SH-SY5Y (cell line): Measurements from ENCODE around the gene DEUP1.

Source experiments
- GATA2 ChIP-seq: IDR thresholded peaks from 2 replicates; pipeline ENCODE4 v1.6.1; 2011; ENCODE audit warnings: mild to moderate bottlenecking, low read depth, low read length
- GATA3 ChIP-seq: IDR thresholded peaks from 2 replicates; pipeline ENCODE4 v1.6.1; 2011; ENCODE audit warnings: low read depth, mild to moderate bottlenecking, low read length, moderate library complexity

GRCh38 chr11:93484716-93485115 is 154.2 kb downstream of the DEUP1 start:
- no peak for TF ChIP-seq GATA2
- no peak for TF ChIP-seq GATA3
